HepG2 (cell line): ENCODE results near the gene PARP16.

Source experiments
- ZNF33B ChIP-seq: sonication (generic); formaldehyde crosslinking; IDR thresholded peaks from 2 replicates; pipeline ENCODE4 v1.5.1; 2020; ENCODE audit warnings: mild to moderate bottlenecking, missing genetic modification reagents
- ZNF816 ChIP-seq: sonication (generic); formaldehyde crosslinking; IDR thresholded peaks from 2 replicates; pipeline ENCODE4 v1.8.0; 2022; ENCODE audit warnings: missing genetic modification reagents, mild to moderate bottlenecking, borderline replicate concordance
- TF ChIP-seq, protein P1 (sequence below): IDR thresholded peaks from 2 replicates; pipeline ENCODE4 v1.6.1; 2012; ENCODE audit warnings: inconsistent platforms
- TF ChIP-seq, protein P2 (sequence below): sonication (generic); formaldehyde crosslinking; IDR thresholded peaks from 2 replicates; pipeline ENCODE4 v1.5.0; 2020; ENCODE audit warnings: mild to moderate bottlenecking, missing genetic modification reagents, moderate library complexity
- TF ChIP-seq, protein P3 (sequence below): sonication (generic); formaldehyde crosslinking; IDR thresholded peaks from 2 replicates; pipeline ENCODE4 v1.4.0; 2020; ENCODE audit warnings: missing genetic modification reagents
- TF ChIP-seq, protein P4 (sequence below): sonication (generic); formaldehyde crosslinking; IDR thresholded peaks from 2 replicates; pipeline ENCODE4 v1.5.0; 2020; ENCODE audit warnings: mild to moderate bottlenecking, missing genetic modification reagents
- TF ChIP-seq, protein P5 (sequence below): sonication (generic); formaldehyde crosslinking; IDR thresholded peaks from 2 replicates; pipeline ENCODE4 v1.4.0; 2020; ENCODE audit warnings: mild to moderate bottlenecking, missing genetic modification reagents

DNA sequence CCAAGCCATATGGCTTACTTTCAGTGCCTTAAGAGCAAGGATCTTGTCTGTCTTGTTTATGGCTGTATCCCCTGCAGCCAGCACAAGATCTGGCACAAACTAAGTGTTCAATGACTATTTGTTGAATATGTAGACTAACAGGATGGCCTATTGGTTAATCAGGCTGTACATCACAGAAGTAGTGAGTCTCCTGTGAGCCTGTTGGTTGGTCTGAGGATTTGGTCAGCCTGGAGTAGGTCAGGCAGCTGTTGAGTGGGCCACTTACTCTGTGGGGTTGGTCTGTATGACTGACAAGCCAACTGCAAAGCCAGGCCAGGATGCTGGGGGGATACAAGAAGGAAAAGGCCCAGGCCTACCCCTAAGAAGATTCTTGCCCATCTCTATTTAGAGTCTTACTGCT lies 42.0 kb downstream of the PARP16 start:
- TF ChIP-seq ZNF816 (CRISPR knock-in tag) (no peak), ZNF33B (no peak)
- TF ChIP-seq, protein P1, sequence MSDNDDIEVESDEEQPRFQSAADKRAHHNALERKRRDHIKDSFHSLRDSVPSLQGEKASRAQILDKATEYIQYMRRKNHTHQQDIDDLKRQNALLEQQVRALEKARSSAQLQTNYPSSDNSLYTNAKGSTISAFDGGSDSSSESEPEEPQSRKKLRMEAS, result no peak
- TF ChIP-seq, protein P2, sequence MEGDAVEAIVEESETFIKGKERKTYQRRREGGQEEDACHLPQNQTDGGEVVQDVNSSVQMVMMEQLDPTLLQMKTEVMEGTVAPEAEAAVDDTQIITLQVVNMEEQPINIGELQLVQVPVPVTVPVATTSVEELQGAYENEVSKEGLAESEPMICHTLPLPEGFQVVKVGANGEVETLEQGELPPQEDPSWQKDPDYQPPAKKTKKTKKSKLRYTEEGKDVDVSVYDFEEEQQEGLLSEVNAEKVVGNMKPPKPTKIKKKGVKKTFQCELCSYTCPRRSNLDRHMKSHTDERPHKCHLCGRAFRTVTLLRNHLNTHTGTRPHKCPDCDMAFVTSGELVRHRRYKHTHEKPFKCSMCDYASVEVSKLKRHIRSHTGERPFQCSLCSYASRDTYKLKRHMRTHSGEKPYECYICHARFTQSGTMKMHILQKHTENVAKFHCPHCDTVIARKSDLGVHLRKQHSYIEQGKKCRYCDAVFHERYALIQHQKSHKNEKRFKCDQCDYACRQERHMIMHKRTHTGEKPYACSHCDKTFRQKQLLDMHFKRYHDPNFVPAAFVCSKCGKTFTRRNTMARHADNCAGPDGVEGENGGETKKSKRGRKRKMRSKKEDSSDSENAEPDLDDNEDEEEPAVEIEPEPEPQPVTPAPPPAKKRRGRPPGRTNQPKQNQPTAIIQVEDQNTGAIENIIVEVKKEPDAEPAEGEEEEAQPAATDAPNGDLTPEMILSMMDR (CRISPR knock-in tag), result no peak
- TF ChIP-seq, protein P3, sequence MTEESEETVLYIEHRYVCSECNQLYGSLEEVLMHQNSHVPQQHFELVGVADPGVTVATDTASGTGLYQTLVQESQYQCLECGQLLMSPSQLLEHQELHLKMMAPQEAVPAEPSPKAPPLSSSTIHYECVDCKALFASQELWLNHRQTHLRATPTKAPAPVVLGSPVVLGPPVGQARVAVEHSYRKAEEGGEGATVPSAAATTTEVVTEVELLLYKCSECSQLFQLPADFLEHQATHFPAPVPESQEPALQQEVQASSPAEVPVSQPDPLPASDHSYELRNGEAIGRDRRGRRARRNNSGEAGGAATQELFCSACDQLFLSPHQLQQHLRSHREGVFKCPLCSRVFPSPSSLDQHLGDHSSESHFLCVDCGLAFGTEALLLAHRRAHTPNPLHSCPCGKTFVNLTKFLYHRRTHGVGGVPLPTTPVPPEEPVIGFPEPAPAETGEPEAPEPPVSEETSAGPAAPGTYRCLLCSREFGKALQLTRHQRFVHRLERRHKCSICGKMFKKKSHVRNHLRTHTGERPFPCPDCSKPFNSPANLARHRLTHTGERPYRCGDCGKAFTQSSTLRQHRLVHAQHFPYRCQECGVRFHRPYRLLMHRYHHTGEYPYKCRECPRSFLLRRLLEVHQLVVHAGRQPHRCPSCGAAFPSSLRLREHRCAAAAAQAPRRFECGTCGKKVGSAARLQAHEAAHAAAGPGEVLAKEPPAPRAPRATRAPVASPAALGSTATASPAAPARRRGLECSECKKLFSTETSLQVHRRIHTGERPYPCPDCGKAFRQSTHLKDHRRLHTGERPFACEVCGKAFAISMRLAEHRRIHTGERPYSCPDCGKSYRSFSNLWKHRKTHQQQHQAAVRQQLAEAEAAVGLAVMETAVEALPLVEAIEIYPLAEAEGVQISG, result no peak
- TF ChIP-seq, protein P4, sequence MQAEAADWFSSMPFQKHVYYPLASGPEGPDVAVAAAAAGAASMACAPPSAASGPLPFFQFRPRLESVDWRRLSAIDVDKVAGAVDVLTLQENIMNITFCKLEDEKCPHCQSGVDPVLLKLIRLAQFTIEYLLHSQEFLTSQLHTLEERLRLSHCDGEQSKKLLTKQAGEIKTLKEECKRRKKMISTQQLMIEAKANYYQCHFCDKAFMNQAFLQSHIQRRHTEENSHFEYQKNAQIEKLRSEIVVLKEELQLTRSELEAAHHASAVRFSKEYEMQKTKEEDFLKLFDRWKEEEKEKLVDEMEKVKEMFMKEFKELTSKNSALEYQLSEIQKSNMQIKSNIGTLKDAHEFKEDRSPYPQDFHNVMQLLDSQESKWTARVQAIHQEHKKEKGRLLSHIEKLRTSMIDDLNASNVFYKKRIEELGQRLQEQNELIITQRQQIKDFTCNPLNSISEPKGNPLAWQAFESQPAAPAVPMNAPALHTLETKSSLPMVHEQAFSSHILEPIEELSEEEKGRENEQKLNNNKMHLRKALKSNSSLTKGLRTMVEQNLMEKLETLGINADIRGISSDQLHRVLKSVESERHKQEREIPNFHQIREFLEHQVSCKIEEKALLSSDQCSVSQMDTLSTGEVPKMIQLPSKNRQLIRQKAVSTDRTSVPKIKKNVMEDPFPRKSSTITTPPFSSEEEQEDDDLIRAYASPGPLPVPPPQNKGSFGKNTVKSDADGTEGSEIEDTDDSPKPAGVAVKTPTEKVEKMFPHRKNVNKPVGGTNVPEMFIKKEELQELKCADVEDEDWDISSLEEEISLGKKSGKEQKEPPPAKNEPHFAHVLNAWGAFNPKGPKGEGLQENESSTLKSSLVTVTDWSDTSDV (CRISPR knock-in tag), result no peak
- TF ChIP-seq, protein P5, sequence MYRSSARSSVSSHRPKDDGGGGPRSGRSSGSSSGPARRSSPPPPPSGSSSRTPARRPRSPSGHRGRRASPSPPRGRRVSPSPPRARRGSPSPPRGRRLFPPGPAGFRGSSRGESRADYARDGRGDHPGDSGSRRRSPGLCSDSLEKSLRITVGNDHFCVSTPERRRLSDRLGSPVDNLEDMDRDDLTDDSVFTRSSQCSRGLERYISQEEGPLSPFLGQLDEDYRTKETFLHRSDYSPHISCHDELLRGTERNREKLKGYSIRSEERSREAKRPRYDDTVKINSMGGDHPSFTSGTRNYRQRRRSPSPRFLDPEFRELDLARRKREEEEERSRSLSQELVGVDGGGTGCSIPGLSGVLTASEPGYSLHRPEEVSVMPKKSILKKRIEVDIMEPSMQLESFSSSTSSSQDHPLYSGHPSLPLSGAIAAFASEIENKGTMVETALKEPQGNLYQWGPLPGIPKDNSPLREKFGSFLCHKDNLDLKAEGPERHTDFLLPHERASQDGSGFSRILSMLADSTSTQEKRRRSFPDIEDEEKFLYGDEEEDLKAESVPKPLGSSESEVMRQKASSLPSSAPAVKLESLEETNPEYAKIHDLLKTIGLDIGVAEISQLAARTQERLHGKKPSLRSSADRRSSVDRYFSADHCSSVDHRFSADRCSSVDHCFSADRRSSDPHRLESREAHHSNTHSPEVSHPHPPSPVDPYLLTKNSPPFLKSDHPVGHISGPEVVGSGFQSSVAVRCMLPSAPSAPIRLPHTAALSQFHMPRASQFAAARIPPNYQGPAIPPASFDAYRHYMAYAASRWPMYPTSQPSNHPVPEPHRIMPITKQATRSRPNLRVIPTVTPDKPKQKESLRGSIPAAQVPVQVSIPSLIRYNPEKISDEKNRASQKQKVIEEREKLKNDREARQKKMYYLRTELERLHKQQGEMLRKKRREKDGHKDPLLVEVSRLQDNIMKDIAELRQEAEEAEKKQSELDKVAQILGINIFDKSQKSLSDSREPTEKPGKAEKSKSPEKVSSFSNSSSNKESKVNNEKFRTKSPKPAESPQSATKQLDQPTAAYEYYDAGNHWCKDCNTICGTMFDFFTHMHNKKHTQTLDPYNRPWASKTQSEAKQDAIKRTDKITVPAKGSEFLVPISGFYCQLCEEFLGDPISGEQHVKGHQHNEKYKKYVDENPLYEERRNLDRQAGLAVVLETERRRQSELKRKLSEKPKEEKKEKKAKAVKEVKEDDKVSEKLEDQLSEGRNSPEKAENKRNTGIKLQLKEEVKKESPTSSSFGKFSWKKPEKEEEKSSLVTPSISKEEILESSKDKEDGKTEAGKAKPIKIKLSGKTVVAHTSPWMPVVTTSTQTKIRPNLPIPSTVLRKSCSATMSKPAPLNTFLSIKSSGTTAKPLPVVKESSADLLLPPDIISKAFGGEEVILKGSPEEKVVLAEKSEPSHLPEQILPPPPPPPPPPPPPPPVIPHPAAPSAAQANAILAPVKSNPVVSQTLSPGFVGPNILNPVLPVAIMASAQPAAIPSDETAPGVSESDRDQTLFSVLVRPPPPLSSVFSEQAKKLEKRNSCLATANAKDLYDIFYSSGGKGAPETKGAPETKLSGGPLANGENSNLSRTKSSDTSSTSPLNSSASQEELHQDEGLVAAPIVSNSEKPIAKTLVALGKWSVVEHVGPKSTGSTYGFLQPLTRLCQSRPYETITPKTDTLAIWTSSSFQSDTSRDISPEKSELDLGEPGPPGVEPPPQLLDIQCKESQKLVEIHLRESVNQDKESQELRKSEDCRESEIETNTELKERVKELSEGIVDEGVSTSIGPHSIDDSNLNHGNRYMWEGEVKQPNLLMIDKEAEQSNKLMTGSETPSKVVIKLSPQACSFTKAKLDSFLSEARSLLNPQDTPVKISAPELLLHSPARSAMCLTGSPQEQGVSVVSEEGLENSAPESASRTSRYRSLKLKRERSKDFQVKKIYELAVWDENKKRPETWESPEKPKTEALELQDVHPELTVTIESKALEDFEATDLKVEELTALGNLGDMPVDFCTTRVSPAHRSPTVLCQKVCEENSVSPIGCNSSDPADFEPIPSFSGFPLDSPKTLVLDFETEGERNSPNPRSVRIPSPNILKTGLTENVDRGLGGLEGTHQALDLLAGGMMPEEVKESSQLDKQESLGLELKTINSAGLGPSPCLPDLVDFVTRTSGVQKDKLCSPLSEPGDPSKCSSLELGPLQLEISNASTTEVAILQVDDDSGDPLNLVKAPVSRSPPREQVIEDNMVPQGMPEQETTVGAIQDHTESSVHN (CRISPR knock-in tag), result no peak
